BLaER1 treated with 17β-estradiol and CSF1 and Interleukin-3, amounts not matched to agents 10 nM and 100 nM (cell line): Measurements from ENCODE around the gene FOXC1.

Source experiments
- H3K27ac ChIP-seq, 11 experiments: shearing (Covaris generic); formaldehyde crosslinking; 2 replicates each; pipeline ENCODE4 v1.8.1; 2022
- H3K27me3 ChIP-seq, 11 experiments: shearing (Covaris generic); formaldehyde crosslinking; 2 replicates each; pipeline ENCODE4 v1.8.1; 2022
- H3K36me3 ChIP-seq, 11 experiments: shearing (Covaris generic); formaldehyde crosslinking; 2 replicates each; pipeline ENCODE4 v1.8.1; 2022
- H3K4me1 ChIP-seq, 10 experiments: shearing (Covaris generic); formaldehyde crosslinking; 2 replicates each; pipeline ENCODE4 v1.8.1; 2022
- H3K4me2 ChIP-seq, 11 experiments: shearing (Covaris generic); formaldehyde crosslinking; 2 replicates each; pipeline ENCODE4 v1.8.1; 2022
- H3K4me3 ChIP-seq, 10 experiments: shearing (Covaris generic); formaldehyde crosslinking; 2 replicates each; pipeline ENCODE4 v1.8.1; 2022
- H3K9ac ChIP-seq, 11 experiments: shearing (Covaris generic); formaldehyde crosslinking; 2 replicates each; pipeline ENCODE4 v1.8.1; 2022
- H3K9me3 ChIP-seq, 11 experiments: shearing (Covaris generic); formaldehyde crosslinking; replicated peaks in 1 of 11; 2 replicates each; pipeline ENCODE4 v1.8.1; 2022
- H4K20me1 ChIP-seq, 11 experiments: shearing (Covaris generic); formaldehyde crosslinking; 2 replicates each; pipeline ENCODE4 v1.8.1; 2022
- Cebpa-rat ChIP-seq, 11 experiments: shearing (Covaris generic); IDR thresholded peaks; 2 replicates each; pipeline ENCODE4 v1.8.1; 2022

FOXC1 gene

DNA sequence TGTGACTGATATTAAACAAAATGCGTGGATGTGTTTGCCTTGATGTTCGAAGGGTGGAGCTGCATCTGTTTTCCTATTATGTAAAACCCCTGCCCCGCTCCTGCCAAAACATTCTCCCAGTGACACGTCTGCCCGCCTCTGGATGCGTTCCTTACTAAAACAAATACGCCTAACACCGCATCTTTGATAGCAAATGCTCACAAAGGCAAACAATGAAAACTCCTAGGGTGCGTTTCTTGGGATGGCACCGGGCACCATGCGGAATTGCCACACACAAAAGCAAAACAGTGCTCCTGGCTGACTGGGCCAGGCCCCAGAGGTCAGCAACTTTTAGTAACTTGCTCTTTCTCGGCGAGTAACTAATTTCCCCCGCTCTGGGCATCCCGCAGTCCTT, 9.0 kb upstream of the FOXC1 start:
- H3K36me3 ChIP-seq, result no peaks in the 10 kb centered on the region
- no peak overlapping the region for H3K27ac ChIP-seq
- peaks cover 13 to 23% (median 21%) of the 10 kb centered on the region in 10 experiments; a peak in 19 of 20 replicates for H3K4me1 ChIP-seq
- H3K4me2 ChIP-seq, result no peak overlapping the region
- no peak overlapping the region for H3K9ac ChIP-seq
- peaks cover 58 to 94% (median 75%) of the 10 kb centered on the region in 11 experiments for H3K27me3 ChIP-seq
- no peak for TF ChIP-seq Cebpa-rat (IDR thresholded peaks at IDR 0.05)
- H3K9me3 ChIP-seq, result no peaks in the 10 kb centered on the region
- H4K20me1 ChIP-seq, result peaks cover 0 to 35% (median 21%) of the 10 kb centered on the region in 11 experiments; a peak in 18 of 22 replicates
- H3K4me3 ChIP-seq, result no peak overlapping the region

DNA sequence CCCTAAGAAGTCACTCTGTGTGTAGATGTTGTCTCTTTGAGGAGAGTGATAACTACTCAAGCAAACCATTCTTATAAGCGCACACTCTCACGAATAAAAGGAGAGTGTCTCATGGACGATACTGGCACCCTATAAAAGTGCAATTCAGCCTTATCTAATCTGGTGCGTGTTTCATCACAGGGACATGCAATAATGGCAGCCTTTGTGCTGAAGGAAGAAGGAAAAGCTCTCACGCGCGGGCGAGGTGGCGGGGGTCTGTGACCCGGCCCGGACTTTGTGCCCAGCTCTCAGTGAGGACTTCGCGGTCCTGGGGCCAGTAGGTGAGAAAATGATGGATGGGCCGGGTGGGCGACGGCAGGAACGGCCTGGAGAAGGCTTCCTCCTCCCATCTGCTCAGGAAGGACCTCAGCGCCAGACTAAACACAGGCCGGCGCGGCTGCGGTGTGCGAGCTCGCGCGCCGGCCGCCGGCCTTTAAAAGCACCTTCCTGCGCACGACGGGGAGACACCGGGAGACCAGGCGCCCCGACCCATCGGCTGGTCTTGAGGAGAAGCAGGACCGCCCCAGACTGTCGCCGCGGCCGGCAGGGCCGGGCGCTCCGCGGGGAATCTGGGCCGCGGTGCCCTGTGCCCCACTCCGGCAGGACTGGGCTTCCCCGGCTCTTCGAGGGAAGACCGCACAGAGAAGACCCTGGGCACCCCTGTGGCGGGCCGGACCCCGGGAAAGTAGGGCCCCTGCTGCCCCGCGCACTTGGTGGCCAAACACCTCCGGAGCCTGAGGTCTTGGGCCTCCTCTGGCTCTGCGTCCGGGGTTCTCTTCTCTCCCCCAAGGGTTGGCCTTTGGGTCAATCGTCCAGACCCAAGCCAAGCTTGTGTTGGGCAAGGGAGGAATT, 8.3 kb upstream of the FOXC1 start:
- Histone ChIP-seq H3K27ac (no peak overlapping the region), H3K36me3 (no peaks in the 10 kb centered on the region), H3K4me2 (no peak overlapping the region), H3K27me3 (peaks cover 60 to 96% (median 78%) of the 10 kb centered on the region in 11 experiments), H3K9me3 (no peaks in the 10 kb centered on the region), H3K4me3 (no peak overlapping the region), H3K4me1 (peaks cover 12 to 24% (median 21%) of the 10 kb centered on the region in 10 experiments; a peak in 16 of 20 replicates), H3K9ac (no peak overlapping the region), H4K20me1 (peaks cover 0 to 40% (median 25%) of the 10 kb centered on the region in 11 experiments; a peak in 19 of 22 replicates)
- no peak for TF ChIP-seq Cebpa-rat (IDR thresholded peaks at IDR 0.05)

DNA sequence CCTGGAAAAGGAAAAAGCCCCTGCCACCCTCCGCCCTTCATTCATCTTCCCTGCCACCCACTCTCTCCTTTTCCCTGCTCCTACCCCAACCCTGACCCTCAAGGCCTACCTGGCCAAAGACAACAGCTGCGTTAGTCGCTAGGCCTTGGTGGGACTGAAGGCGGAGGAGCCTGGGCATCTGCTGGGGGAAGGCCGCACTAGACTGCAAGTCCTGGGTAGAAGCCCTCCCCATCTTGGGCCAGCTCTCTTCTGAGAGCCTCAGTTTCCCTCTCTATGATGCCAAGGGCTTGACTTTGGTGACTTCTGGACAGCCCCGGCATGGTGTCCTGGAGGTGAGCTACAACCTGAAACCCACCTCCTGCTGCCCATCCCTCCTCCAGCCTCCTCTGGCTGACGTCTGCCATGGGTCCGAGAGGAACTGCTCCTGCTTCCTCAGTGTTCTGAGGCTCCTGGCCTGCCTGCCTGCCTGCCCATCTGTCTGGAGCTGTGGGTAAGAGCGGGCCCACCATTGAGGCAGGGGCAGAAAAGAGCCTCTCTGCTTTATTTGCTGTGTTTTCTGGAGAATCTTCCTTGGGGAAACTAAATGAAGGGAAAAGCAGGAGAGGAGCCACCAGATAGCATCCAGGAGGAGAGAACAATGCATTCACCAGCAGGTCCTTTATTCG, 7.5 kb upstream of the FOXC1 start:
- H3K27ac ChIP-seq, result no peak overlapping the region
- H3K4me1 ChIP-seq, result peaks cover 19 to 31% (median 28%) of the 10 kb centered on the region in 10 experiments; a peak in 19 of 20 replicates
- no peak overlapping the region for H3K4me2 ChIP-seq
- peaks cover 0 to 47% (median 33%) of the 10 kb centered on the region in 11 experiments; a peak in 19 of 22 replicates for H4K20me1 ChIP-seq
- no peak overlapping the region for H3K9ac ChIP-seq
- no peaks in the 10 kb centered on the region for H3K36me3 ChIP-seq
- peaks cover 68 to 98% (median 85%) of the 10 kb centered on the region in 11 experiments for H3K27me3 ChIP-seq
- H3K9me3 ChIP-seq, result no peaks in the 10 kb centered on the region
- H3K4me3 ChIP-seq, result no peak overlapping the region
- no peak for TF ChIP-seq Cebpa-rat (IDR thresholded peaks at IDR 0.05)

DNA sequence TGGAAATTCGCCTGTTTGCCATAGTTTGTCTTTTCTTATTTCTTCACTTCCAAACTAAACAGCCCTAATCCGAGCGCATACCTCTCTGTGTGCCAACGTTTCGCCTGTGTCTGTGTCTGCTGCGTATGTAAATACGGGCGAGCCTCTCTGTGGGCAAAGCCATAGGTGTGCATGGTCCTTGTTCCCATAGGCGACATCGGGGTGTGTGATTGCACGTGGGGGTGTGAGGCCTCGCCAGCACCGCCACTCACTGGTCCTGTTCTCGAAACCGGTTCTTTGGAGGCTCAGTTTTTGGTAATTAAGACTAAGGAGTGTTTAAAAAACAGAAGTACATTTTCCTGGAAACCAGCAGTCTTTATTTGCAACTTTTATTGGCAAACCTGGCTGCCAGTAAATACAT, 6.0 kb upstream of the FOXC1 start:
- no peak overlapping the region for H3K27ac ChIP-seq
- TF ChIP-seq Cebpa-rat (IDR thresholded peaks at IDR 0.05), result no peak
- H3K9ac ChIP-seq, result no peak overlapping the region; a peak in 1 of 22 replicates
- H4K20me1 ChIP-seq, result peaks cover 0 to 63% (median 48%) of the 10 kb centered on the region in 11 experiments; a peak in 19 of 22 replicates
- no peak overlapping the region for H3K4me3 ChIP-seq
- peak overlapping the region in 9 of 11 experiments; percentile 56 to 85 (median 75); a peak in 13 of 22 replicates for H3K4me2 ChIP-seq
- H3K9me3 ChIP-seq, result no peaks in the 10 kb centered on the region
- H3K36me3 ChIP-seq, result no peaks in the 10 kb centered on the region
- peaks cover 83 to 100% (median 98%) of the 10 kb centered on the region in 11 experiments for H3K27me3 ChIP-seq
- peaks cover 21 to 46% (median 39%) of the 10 kb centered on the region in 10 experiments for H3K4me1 ChIP-seq

DNA sequence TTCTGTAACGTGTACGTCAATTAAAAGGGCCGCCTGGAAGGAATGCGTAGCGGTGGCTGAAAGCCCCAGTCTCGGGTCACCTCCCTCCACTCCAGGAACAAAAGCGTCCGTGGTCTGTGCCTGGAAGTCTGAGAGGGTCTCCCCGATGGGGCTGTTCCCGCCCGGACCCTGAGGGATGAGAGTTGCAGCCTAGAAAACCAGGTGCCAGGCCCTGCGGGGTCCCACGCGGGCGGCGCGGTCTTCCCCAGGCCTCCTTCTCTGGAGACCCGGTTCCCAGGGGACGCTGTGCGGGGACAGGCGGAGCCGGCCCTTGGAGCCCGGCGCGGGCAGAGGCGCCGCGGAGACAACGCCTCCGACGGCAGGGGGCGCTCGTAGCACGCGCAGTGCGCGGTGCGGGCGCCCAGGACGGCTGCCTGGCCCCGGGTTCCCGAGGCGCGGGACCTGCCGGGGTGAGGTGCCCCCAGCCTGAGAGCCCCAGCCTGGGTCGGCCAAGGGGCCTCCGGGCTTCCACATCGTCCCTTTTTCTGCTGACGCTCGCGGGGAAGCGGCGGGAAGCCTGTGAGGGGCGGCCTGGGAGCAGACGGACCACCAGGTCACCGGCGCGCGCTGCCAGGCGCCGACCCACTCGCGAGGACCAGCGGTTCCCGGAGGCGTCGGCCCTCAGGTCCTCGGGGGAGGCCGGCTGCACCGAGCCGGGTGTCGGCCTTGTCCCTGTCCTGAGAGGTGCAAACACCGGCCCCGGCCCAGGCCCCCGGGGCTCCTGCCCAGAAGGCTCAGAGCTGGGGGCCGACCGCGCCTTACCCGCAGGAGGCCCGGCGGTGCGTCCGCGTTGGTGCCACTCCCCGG, 5.3 kb upstream of the FOXC1 start:
- Histone ChIP-seq H3K27me3 (peaks cover 90 to 100% (median 98%) of the 10 kb centered on the region in 11 experiments), H3K36me3 (no peaks in the 10 kb centered on the region), H4K20me1 (peaks cover 0 to 69% (median 54%) of the 10 kb centered on the region in 11 experiments; a peak in 19 of 22 replicates), H3K9ac (peak overlapping the region in 3 of 11 experiments; percentile 18 to 51 (median 37); a peak in 3 of 22 replicates), H3K27ac (no peak overlapping the region), H3K9me3 (no peaks in the 10 kb centered on the region), H3K4me3 (peak overlapping the region in 9 of 10 experiments; percentile 12 to 56 (median 41); a peak in 15 of 20 replicates), H3K4me2 (peak overlapping the region; percentile 56 to 99 (median 75)), H3K4me1 (peaks cover 27 to 53% (median 46%) of the 10 kb centered on the region in 10 experiments)
- TF ChIP-seq Cebpa-rat (IDR thresholded peaks at IDR 0.05), result no peak

DNA sequence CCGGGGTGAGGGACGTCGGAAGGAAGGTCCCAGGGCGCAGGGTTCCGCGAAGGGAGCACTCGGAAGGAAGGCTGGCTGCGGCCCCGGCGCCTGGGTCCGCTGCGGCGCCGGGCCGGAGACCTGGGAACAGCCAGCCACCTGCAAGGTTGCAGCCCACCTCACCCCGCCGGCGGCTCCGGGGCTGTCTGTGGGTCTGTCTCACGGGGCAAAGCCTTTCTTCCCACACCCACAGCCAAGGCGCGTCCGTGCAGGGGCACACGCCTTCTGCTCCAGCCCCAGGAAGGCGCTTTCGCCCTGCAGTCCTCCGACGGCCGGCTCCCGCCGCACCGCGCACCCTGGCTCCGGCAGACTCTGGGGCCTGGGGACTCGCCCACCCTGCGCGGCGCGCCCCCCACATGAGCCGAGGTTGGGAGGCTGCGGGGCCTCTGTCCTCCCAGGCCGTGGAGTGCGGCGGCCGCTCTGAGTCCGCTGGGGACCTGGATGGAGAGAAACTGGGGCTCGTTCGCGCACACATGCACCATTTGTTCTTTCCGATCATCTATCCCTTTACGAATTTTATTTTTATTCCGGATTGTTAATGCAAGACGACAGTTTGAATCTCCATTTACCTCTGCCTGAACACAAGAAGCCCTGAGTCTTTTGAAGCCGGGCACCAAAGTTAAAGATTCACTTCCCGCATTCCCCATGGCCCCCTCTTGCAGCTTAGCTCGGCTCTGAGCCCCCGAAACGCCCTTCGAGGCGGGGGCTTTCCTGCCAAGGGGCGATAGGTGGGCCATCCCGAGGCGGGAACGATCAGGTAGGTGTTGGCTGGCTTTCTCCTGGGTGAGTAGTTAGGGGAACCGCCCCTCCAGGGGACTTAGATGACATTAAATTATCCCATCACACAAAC, 4.5 kb upstream of the FOXC1 start:
- Histone ChIP-seq H3K36me3 (no peaks in the 10 kb centered on the region), H3K4me3 (peak overlapping the region in 8 of 10 experiments; percentile 12 to 56 (median 44); a peak in 13 of 20 replicates), H3K9me3 (peaks cover 0 to 2% (median under 1%) of the 10 kb centered on the region in 11 experiments; a peak in 11 of 22 replicates), H4K20me1 (peaks cover 0 to 72% (median 57%) of the 10 kb centered on the region in 11 experiments; a peak in 19 of 22 replicates), H3K27me3 (peaks cover 98 to 100% (median 99%) of the 10 kb centered on the region in 11 experiments), H3K9ac (no peak overlapping the region; a peak in 1 of 22 replicates), H3K4me1 (peaks cover 30 to 59% (median 47%) of the 10 kb centered on the region in 10 experiments), H3K27ac (no peak overlapping the region), H3K4me2 (peak overlapping the region; percentile 56 to 99 (median 75))
- no peak for TF ChIP-seq Cebpa-rat (IDR thresholded peaks at IDR 0.05)

DNA sequence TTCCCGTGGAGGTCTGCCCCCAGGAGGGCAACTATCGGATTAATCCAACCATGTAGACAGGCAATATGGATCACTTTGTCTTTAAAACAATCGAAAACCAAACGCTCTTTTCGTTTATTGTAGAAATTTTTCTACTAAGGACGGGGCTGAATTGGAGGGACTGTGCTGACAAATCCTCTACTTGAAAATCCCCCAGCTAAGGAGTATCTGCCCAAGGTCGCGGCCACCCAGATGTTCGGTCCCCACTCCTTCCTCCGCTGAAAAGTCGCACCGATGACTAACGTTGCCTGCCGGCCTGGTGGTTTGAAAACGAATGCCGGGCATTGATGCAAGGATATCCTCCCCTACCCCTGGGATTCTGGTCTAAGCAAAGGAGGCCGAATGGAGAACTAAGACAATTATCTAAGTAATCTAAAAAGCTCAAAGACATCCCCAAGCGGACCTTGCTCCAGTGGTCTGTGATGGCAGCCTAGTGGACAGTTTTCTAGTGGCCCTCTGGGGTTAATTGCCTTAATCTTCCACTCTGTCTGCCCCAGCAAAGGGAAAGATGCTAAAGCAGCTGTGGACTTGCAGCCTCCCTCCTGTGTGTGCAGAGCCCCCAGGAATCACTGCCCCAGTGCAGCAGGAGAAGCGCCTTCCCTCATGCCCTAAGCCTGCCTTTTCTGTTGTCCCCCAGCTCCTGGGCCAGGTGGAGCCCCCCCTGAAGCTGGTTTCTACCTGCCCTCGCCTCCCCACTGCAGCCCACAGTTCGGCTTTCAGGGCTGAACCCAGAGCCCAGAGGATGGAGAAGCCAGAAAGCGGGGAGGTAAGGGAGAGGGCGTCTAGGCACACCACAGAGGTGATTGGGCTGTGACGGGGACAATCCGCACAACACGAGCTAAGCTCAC, 3.6 kb upstream of the FOXC1 start:
- H3K4me2 ChIP-seq, result peak overlapping the region in 5 of 11 experiments; percentile 16 to 99 (median 65); a peak in 7 of 22 replicates
- no peaks in the 10 kb centered on the region for H3K36me3 ChIP-seq
- H3K27ac ChIP-seq, result no peak overlapping the region
- H3K27me3 ChIP-seq, result peaks cover 100% of the 10 kb centered on the region in 11 experiments
- H3K9me3 ChIP-seq, result peaks cover 0 to 11% (median 9%) of the 10 kb centered on the region in 11 experiments; a peak in 17 of 22 replicates
- peaks cover 0 to 81% (median 63%) of the 10 kb centered on the region in 11 experiments; a peak in 19 of 22 replicates for H4K20me1 ChIP-seq
- no peak overlapping the region for H3K9ac ChIP-seq
- no peak overlapping the region for H3K4me3 ChIP-seq
- H3K4me1 ChIP-seq, result peaks cover 31 to 63% (median 52%) of the 10 kb centered on the region in 10 experiments
- no peak for TF ChIP-seq Cebpa-rat (IDR thresholded peaks at IDR 0.05)
